Peyer's patch (tissue), 4 donors: Measurements from ENCODE around the gene LAG3. TPM values are rescaled to one million over a fixed set of nuclear protein-coding genes. Genes with fewer than 3 reads are reported as not detected.

Experiments
- DNase-seq, 3 donors: peaks; one replicate each; pipeline ENCODE4 v3.0.0-alpha.2; 2017 to 2019
- H3K27ac ChIP-seq, 4 donors: fragments of 200-600 bp; sonication (generic); one replicate each; pipeline ENCODE4 v1.5.1; 2016 to 2019
- H3K27me3 ChIP-seq, 2 donors: fragments of 200-600 bp; sonication (generic); one replicate each; pipeline ENCODE4 v1.5.1; 2019
- H3K36me3 ChIP-seq, 3 donors: fragments of 200-600 bp; sonication (generic); one replicate each; pipeline ENCODE4 v1.5.1; 2016 to 2019
- H3K4me1 ChIP-seq, 4 donors: fragments of 200-600 bp; sonication (generic); one replicate each; pipeline ENCODE4 v1.5.1; 2016 to 2019
- H3K4me3 ChIP-seq, 4 donors: fragments of 200-600 bp; sonication (generic); 1 replicate in 3 of 4; 2 replicates in 1 of 4; pipeline ENCODE4 v1.5.1; 2016 to 2019; ENCODE audit warnings: mild to moderate bottlenecking in 1 of 4
- H3K9me3 ChIP-seq, 4 donors: fragments of 200-600 bp; sonication (generic); one replicate each; pipeline ENCODE4 v1.5.1; 2016 to 2019; ENCODE audit warnings: mild to moderate bottlenecking in 1 of 4
- POLR2A ChIP-seq, 2 donors: fragments of 450-650 bp; IDR thresholded peaks; one replicate each; pipeline ENCODE4 v1.5.1; 2017; ENCODE audit warnings: antibody characterized with exemption in 2 of 2, mild to moderate bottlenecking in 2 of 2, moderate library complexity in 2 of 2
- total RNA-seq, 4 donors: library from RNA; depleted of rRNA; stranded (reverse); fragments of >200 nt; gene quantifications; one replicate each; pipeline ENCODE4 v1.1.0, GENCODE V29; 2016
- TF ChIP-seq, protein P1 (sequence below), 6 experiments: fragments of 450-650 bp in 4 of 6; fragments of 200-600 bp in 2 of 6; sonication (generic) in 1 of 6; IDR thresholded peaks; one replicate each; pipeline ENCODE4 v1.5.1; 2017 to 2019; ENCODE audit warnings: antibody characterized with exemption in 6 of 6, mild to moderate bottlenecking in 3 of 6, moderate library complexity in 1 of 6

The LAG3 gene
- total RNA-seq, 4 donors from 2014 or later: 1.3 to 3.0 (median 1.6) TPM; not detected in 1

DNA sequence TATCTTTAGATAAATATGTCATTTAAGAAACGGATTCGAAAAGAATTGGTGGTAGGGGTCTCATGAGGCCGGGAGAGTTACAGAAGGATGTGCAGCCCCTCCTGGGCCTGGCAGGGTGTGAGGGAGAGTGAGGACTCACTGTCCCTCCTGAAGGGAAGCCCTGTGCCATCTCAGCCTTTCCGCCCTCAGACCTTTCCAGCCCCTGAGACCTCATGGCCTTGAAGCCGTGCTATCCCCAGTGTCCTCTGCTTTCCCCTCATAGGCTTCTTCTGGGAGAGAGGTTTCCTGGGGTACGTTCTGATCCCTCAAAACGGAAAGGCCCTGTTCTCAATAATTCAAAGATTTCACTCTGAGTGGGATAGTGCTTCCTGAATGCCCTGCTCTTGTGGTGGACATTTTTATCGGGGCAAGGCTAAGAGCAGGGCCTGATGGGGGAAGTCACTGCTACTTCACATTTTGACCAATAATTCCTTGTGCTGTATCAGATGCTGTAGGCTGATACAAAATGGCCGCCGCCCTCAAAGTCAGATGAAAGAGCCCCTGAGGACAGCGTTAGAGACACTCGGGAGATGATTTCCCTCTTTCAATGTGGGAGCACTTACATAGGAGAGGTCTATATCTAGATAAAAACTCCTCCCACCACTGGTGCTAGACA is 18.3 kb downstream of the LAG3 start:
- Histone ChIP-seq H3K4me3 (peak overlapping the region; percentile 16 to 41 (median 26)), H3K27me3 (no peaks in the 10 kb centered on the region), H3K27ac (peak overlapping the region; percentile 24 to 76 (median 66)), H3K36me3 (no peaks in the 10 kb centered on the region), H3K9me3 (no peaks in the 10 kb centered on the region), H3K4me1 (peaks cover 0 to 10% (median 1%) of the 10 kb centered on the region in 4 donors)
- DNase-seq: no peak
- TF ChIP-seq, protein P1, sequence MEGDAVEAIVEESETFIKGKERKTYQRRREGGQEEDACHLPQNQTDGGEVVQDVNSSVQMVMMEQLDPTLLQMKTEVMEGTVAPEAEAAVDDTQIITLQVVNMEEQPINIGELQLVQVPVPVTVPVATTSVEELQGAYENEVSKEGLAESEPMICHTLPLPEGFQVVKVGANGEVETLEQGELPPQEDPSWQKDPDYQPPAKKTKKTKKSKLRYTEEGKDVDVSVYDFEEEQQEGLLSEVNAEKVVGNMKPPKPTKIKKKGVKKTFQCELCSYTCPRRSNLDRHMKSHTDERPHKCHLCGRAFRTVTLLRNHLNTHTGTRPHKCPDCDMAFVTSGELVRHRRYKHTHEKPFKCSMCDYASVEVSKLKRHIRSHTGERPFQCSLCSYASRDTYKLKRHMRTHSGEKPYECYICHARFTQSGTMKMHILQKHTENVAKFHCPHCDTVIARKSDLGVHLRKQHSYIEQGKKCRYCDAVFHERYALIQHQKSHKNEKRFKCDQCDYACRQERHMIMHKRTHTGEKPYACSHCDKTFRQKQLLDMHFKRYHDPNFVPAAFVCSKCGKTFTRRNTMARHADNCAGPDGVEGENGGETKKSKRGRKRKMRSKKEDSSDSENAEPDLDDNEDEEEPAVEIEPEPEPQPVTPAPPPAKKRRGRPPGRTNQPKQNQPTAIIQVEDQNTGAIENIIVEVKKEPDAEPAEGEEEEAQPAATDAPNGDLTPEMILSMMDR (IDR thresholded peaks at IDR 0.05): no peak

DNA sequence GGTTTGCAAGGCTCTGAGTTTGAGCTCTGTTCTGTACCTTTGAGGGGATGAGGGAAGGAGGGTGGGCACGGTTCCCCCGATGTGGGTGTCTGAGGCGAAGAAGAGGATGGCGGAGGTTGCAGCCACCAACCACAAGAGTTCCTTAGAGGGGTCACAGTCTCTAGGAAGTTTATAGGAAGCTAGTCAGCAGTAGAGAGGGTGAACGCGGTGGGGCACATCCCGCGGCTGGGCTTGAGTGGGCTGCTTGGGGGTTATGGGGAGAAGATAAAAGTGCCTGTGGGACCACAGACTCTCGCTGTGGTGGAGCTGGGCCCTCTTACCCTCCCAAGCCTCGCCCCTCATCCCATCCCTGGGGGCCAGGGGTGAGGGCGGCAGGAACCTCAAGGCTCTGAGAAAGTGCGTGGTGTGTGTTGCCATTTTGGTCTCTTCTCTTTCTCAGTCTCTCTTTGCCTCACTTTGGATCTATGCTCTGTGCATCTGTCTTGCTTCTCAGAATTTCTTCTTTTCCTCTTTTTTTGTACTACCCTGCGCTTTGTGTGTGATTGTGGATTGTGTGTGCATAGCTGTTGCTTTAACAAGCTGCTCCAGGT is 19.7 kb downstream of the LAG3 start:
- Histone ChIP-seq H3K27me3 (no peaks in the 10 kb centered on the region), H3K36me3 (no peaks in the 10 kb centered on the region), H3K4me3 (peak overlapping the region in 3 of 4 donors; percentile 22 to 35 (median 30)), H3K27ac (peak overlapping the region in 3 of 4 donors; percentile 61 to 76 (median 71)), H3K4me1 (peaks cover 0 to 10% (median 1%) of the 10 kb centered on the region in 4 donors), H3K9me3 (no peaks in the 10 kb centered on the region)
- DNase-seq: no peak
- TF ChIP-seq, protein P1 (IDR thresholded peaks at IDR 0.05): no peak
- TF ChIP-seq POLR2A (IDR thresholded peaks at IDR 0.05): no peak

DNA sequence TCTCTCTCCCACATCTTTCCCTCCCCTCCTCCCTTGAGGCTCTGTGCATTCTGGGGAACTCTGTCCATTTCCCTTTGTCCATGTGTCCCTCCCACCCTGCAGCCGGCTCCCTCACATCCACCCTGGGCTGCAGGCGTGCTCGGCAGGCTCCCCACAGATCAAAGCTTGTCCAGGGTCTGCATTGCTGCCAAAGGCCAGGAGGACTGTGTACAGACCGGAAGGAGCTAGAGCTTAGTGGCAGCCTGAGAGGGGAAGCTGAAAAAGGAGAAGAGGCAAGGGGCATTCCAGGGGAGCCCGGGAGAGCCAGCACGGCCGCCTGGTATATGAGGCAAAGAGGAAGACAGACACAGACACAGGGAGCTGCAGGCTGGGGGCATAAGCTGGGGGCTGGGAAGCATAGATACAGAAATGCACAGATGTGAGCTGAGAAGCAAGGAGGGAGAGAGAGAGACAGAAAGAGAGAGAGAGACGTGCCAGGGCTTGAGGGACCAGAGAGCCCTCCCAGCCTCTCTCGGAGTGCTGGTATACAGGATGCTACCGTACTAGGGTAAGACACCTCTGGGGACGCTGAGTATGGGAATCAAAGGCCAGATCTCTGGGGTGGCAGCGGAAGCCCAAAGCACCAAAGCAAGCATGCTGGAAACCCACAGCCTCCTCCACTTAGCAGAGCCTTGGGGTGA is 20.3 kb downstream of the LAG3 start:
- H3K36me3 ChIP-seq: no peaks in the 10 kb centered on the region
- H3K27ac ChIP-seq: peak overlapping the region in 3 of 4 donors; percentile 61 to 76 (median 71)
- no peaks in the 10 kb centered on the region for H3K27me3 ChIP-seq
- peaks cover 0 to 10% (median 1%) of the 10 kb centered on the region in 4 donors for H3K4me1 ChIP-seq
- no peaks in the 10 kb centered on the region for H3K9me3 ChIP-seq
- no peak for TF ChIP-seq POLR2A (IDR thresholded peaks at IDR 0.05)
- TF ChIP-seq, protein P1 (IDR thresholded peaks at IDR 0.05): no peak
- H3K4me3 ChIP-seq: peak overlapping the region in 3 of 4 donors; percentile 16 to 35 (median 22)
- no peak for DNase-seq

DNA sequence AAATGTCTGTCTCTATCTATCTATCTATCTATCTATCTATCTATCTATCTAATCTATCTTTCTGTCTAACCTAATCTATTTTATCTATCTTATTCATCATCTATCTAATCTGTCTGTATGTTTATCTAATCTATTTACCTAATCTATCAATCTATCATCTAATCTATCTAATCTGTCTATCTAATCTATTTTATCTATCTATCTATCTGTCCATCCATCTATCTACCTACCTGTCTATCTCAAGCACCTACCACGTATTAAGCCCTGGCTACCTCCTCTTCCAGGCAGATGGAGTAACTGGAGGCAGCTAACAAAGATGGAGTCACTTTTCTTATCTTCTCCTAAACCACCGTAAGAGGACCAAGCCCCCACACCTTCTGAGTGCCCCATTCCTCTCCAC is 22.8 kb downstream of the LAG3 start:
- no peaks in the 10 kb centered on the region for H3K36me3 ChIP-seq
- H3K4me1 ChIP-seq: peaks cover 0 to 10% (median 1%) of the 10 kb centered on the region in 4 donors
- TF ChIP-seq POLR2A (IDR thresholded peaks at IDR 0.05): no peak
- TF ChIP-seq, protein P1 (IDR thresholded peaks at IDR 0.05): no peak
- no peaks in the 10 kb centered on the region for H3K9me3 ChIP-seq
- H3K27ac ChIP-seq: no peak overlapping the region
- no peaks in the 10 kb centered on the region for H3K27me3 ChIP-seq
- H3K4me3 ChIP-seq: no peak overlapping the region
- DNase-seq: no peak

DNA sequence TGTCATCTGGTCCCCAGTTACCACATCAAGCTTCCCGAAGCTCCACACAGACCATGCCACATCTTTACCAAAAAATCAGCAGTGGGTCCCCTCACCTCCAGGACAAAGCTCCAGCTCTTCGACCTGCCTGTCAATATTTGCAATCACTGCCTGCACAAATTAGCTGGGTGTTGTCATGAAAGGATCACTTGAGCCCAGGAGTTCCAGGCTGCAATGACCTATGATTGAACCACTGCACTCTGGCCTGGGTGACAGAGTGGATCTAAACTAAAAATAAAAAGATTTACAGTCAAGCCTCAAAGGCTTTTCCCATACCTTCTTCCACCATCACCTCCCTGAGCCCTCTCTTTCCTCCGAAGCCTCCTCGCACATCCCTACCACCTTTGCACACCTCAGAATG is 24.3 kb downstream of the LAG3 start:
- TF ChIP-seq, protein P1 (IDR thresholded peaks at IDR 0.05): no peak
- no peak for TF ChIP-seq POLR2A (IDR thresholded peaks at IDR 0.05)
- H3K4me3 ChIP-seq: no peak overlapping the region
- no peaks in the 10 kb centered on the region for H3K9me3 ChIP-seq
- no peaks in the 10 kb centered on the region for H3K36me3 ChIP-seq
- H3K27me3 ChIP-seq: no peaks in the 10 kb centered on the region
- H3K27ac ChIP-seq: no peak overlapping the region
- H3K4me1 ChIP-seq: peaks cover 0 to 10% (median 1%) of the 10 kb centered on the region in 4 donors
- DNase-seq: no peak
